NAMALWA (cell line): ENCODE measurements around the gene ZNF664.
"Not testable (repeated sequence)": the region's sequence is repeated elsewhere in the genome, so short reads cannot be mapped to it uniquely, and the experiment has no call there.

Experiments used
- DNase-seq: peaks from one replicate; pipeline ENCODE4 v3.0.0-alpha.2; 2015; ENCODE audit warnings: low spot score

Gene ZNF664

GRCh38 chr12:123941624-123942237 lies 31.3 kb upstream of the ZNF664 start:
- DNase-seq: no peak

GRCh38 chr12:123942238-123942653 lies 30.8 kb upstream of the ZNF664 start:
- no peak for DNase-seq

- no peak for DNase-seq
These were observed 29.9 kb upstream of the ZNF664 start for GRCh38 chr12:123942911-123943648.

- no peak for DNase-seq
These were observed 29.2 kb upstream of the ZNF664 start for GRCh38 chr12:123943816-123944215.

GRCh38 chr12:123944696-123945095 lies 28.3 kb upstream of the ZNF664 start:
- no peak for DNase-seq

- DNase-seq: no peak
These were observed 27.5 kb upstream of the ZNF664 start for GRCh38 chr12:123945287-123946151.

- DNase-seq: no peak
These were observed 26.9 kb upstream of the ZNF664 start for GRCh38 chr12:123946152-123946515.

- not testable (repeated sequence) for DNase-seq
These were observed 26.2 kb upstream of the ZNF664 start for GRCh38 chr12:123946516-123947505.

- not testable (repeated sequence) for DNase-seq
These were observed 25.5 kb upstream of the ZNF664 start for GRCh38 chr12:123947531-123947930.

GRCh38 chr12:123948401-123948795 lies 24.6 kb upstream of the ZNF664 start:
- DNase-seq: no peak

GRCh38 chr12:123948796-123949769 lies 23.9 kb upstream of the ZNF664 start:
- DNase-seq: no peak

GRCh38 chr12:123949770-123950165 lies 23.2 kb upstream of the ZNF664 start:
- DNase-seq: no peak

GRCh38 chr12:123950476-123951349 lies 22.3 kb upstream of the ZNF664 start:
- no peak for DNase-seq

GRCh38 chr12:123951467-123951866 lies 21.5 kb upstream of the ZNF664 start:
- no peak for DNase-seq

GRCh38 chr12:123952037-123952436 lies 21.0 kb upstream of the ZNF664 start:
- DNase-seq: no peak

GRCh38 chr12:123954647-123955350 lies 18.2 kb upstream of the ZNF664 start:
- no peak for DNase-seq

- DNase-seq: no peak
These were observed 16.8 kb upstream of the ZNF664 start for GRCh38 chr12:123956249-123956648.

GRCh38 chr12:123957196-123957595 lies 15.8 kb upstream of the ZNF664 start:
- DNase-seq: no peak

- DNase-seq: no peak
These were observed 14.6 kb upstream of the ZNF664 start for GRCh38 chr12:123958462-123958861.
